Dendritic cell treated with granulocyte-macrophage colony-stimulating factor and Interleukin-4, amounts not matched to agents 40 ng/mL and 50 ng/mL, for 4 days (primary cell): ENCODE results near the gene LRRK1.

ENCODE experiments used
- H3K27ac Mint-ChIP-seq: one replicate; pipeline ENCODE4 v1.8.0; 2022; ENCODE audit warnings: mild to moderate bottlenecking, mixed read lengths
- H3K27me3 Mint-ChIP-seq: one replicate; pipeline ENCODE4 v1.8.0; 2022; ENCODE audit warnings: mild to moderate bottlenecking, mixed read lengths
- H3K36me3 Mint-ChIP-seq: one replicate; pipeline ENCODE4 v1.8.0; 2022; ENCODE audit warnings: low read depth, mixed read lengths
- H3K4me1 Mint-ChIP-seq: one replicate; pipeline ENCODE4 v1.8.0; 2022; ENCODE audit warnings: low read depth, mixed read lengths
- H3K4me3 Mint-ChIP-seq: one replicate; pipeline ENCODE4 v1.8.0; 2022; ENCODE audit warnings: mild to moderate bottlenecking, moderate library complexity, mixed read lengths
- H3K9me3 Mint-ChIP-seq: one replicate; pipeline ENCODE4 v1.8.0; 2022; ENCODE audit warnings: mixed read lengths
- intact Hi-C: fragments of 100-400 bp; cut with micrococcal nuclease; formaldehyde crosslinking; loops from one replicate; pipeline ENCODE4 v1.15.0; 2022

Gene LRRK1, protein sequence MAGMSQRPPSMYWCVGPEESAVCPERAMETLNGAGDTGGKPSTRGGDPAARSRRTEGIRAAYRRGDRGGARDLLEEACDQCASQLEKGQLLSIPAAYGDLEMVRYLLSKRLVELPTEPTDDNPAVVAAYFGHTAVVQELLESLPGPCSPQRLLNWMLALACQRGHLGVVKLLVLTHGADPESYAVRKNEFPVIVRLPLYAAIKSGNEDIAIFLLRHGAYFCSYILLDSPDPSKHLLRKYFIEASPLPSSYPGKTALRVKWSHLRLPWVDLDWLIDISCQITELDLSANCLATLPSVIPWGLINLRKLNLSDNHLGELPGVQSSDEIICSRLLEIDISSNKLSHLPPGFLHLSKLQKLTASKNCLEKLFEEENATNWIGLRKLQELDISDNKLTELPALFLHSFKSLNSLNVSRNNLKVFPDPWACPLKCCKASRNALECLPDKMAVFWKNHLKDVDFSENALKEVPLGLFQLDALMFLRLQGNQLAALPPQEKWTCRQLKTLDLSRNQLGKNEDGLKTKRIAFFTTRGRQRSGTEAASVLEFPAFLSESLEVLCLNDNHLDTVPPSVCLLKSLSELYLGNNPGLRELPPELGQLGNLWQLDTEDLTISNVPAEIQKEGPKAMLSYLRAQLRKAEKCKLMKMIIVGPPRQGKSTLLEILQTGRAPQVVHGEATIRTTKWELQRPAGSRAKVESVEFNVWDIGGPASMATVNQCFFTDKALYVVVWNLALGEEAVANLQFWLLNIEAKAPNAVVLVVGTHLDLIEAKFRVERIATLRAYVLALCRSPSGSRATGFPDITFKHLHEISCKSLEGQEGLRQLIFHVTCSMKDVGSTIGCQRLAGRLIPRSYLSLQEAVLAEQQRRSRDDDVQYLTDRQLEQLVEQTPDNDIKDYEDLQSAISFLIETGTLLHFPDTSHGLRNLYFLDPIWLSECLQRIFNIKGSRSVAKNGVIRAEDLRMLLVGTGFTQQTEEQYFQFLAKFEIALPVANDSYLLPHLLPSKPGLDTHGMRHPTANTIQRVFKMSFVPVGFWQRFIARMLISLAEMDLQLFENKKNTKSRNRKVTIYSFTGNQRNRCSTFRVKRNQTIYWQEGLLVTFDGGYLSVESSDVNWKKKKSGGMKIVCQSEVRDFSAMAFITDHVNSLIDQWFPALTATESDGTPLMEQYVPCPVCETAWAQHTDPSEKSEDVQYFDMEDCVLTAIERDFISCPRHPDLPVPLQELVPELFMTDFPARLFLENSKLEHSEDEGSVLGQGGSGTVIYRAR (N-terminal part only)

DNA sequence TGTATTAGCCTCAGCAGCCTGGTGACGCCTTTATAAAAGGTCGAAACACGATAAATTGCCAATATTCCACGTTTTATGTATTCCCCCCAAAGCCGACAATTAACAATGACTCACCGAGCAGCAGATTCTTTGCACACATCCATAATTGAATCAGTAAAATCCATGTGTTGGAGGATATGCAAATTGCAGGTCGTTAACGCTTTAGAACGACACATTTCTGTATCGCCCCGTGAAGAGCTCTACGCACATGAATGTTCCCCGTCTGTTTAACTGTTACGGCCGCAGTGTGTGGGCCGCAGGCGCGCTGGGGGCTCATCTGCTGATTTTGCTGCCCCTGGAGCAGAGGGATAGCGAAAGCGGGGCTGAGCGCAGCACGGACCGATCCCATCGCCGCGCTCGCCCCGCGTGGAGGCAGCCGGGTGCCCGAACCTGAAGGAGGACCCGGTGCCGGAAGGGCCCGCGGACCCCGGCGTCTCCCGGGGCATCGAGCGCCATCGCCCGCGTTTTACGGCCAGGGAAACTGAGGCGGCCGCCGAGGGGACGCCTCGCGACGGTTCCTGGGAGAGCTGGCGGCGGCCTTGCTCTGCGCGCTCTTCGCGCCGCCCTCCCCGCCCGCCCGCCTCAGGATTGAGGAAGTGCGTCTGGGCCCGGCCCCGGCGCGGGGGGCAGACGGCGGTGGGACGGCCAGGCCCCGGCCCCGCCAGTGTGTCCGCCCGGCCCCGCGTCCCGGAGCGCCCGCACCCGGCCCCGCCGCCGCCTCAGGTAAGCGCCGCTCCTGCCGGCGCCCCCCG lies at the start of gene LRRK1:
TSS of gene LRRK1 (plus strand) at position 668 of the 791 bp plus-strand sequence. CDS start 5,276 bp downstream, outside the sequence.
- no peaks in the 10 kb centered on the region for H3K27me3 Mint-ChIP-seq
- H3K27ac Mint-ChIP-seq, result peak within 1 kb of the TSS; percentile 86
- H3K4me1 Mint-ChIP-seq, result peaks cover 73% of the 10 kb centered on the region
- H3K36me3 Mint-ChIP-seq, result peaks cover 63% of the 10 kb centered on the region
- no peaks in the 10 kb centered on the region for H3K9me3 Mint-ChIP-seq
- H3K4me3 Mint-ChIP-seq, result peak within 1 kb of the TSS; percentile 86
- intact Hi-C loops, result loop anchor here (1.0 to 10.0 kb wide), 3 partner anchors 38 to 336 kb away; partner anchors contain the start of gene CHSY1

DNA sequence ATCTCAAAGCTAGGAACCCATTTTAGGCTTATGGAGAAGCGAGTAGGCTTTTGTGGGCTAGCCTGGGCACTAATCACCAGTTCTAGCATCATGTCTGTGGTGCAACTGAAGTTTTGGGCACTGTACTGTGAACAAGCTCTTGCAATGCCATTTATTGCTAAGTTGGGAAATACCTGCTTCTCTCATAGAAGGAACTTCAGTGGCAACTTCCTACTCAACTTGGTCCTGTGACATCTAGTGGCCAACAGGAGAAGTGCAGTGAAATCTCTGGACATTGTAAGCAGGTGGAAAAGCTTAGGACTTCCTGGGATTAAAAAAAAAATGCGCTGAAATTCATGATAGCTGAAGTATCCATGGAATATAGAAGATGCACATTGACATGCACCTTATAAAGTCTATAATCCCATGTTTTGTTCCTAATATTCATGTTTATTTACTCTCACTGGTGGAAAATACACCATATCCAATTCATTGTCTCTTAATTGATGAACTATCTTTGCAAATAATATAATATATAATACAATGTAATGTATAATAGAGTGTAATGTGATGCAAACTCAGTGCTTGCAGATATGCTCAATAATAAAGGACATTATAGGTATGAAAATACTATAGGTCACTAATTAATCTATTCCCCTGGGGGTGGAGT lies 46.0 kb upstream of the LRRK1 start:
- H3K9me3 Mint-ChIP-seq, result peaks cover 12% of the 10 kb centered on the region
- intact Hi-C loops, result loop anchor here (1.0 kb wide), 1 partner anchor 245 kb away; no protein-coding TSS in a partner anchor
- H3K27me3 Mint-ChIP-seq, result peaks cover 40% of the 10 kb centered on the region
- H3K4me3 Mint-ChIP-seq, result no peak overlapping the region
- H3K27ac Mint-ChIP-seq, result no peak overlapping the region
- peaks cover 5% of the 10 kb centered on the region for H3K4me1 Mint-ChIP-seq
- no peaks in the 10 kb centered on the region for H3K36me3 Mint-ChIP-seq

DNA sequence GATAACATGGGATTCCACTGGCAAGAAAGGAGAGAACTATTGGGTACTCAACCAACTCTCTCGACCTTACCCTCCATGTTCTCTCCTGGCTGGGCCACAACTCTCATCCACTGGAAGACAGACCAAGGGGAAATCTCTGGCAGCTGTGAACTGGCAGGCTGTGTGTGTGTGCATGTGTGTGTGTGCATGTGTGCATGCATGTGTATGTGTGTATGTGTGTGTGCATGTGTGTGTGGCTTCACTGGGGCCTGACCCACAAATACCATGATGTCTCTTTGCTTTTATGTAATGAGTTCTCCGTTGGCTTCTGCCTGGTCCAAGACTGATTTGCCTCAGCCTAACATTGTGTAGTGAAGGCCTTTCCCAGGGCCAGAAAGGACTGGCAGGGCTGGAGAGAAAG lies 43.7 kb upstream of the LRRK1 start:
- H3K9me3 Mint-ChIP-seq, result no peaks in the 10 kb centered on the region

DNA sequence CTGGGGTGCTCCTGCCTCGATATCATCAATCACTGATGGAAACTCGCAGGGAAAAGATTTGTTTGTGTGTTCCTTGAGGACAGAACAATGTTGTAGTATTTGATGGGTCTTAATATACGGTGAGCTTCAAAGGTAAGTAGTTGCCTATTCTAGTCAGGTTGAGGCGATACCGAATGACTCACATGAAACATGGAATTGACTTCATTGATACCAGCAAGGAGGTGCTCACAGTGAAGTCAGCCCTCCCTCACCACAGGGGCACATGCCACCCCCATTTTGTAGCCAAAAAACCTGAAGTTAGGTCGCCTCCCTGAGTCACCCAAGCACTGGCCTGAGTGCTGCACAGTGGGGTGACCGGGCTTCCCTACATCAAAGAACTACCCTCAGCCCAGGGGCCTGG lies 43.2 kb upstream of the LRRK1 start:
- Mint-ChIP-seq H3K9me3 (no peaks in the 10 kb centered on the region), H3K27me3 (peaks cover 57% of the 10 kb centered on the region), H3K36me3 (no peaks in the 10 kb centered on the region), H3K4me3 (no peak overlapping the region), H3K4me1 (peaks cover 7% of the 10 kb centered on the region), H3K27ac (no peak overlapping the region)
- intact Hi-C loops, result no loop called here

More for the DNA sequence above, 43.7 kb upstream of the LRRK1 start:
- intact Hi-C loops, result no loop called here
- H3K36me3 Mint-ChIP-seq, result no peaks in the 10 kb centered on the region
- H3K4me1 Mint-ChIP-seq, result peaks cover 5% of the 10 kb centered on the region
- peaks cover 52% of the 10 kb centered on the region for H3K27me3 Mint-ChIP-seq
- no peak overlapping the region for H3K27ac Mint-ChIP-seq
- H3K4me3 Mint-ChIP-seq, result no peak overlapping the region

DNA sequence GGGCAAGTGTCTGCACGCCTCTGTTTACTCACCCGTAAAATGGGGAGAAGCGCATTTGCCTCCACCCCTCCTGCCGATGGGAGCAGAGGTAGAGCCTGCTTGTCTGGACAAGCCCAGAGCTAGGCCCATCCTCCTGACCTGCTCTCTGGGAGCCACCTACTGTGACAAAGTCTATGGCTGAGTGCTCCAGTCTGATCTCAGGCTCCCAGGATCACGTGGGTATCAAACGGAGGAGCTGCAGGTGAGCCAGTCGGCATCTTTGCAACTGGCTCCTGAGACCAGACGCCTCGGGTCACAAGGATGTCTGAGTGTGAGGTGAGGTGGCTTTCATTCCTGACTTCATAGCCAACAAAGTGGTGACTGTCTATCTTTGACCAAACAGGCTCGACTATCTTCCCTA lies 41.6 kb upstream of the LRRK1 start:
- intact Hi-C loops, result no loop called here
- Mint-ChIP-seq H3K27ac (no peak overlapping the region), H3K27me3 (peaks cover 72% of the 10 kb centered on the region), H3K4me3 (no peak overlapping the region), H3K4me1 (peaks cover 7% of the 10 kb centered on the region), H3K36me3 (no peaks in the 10 kb centered on the region), H3K9me3 (no peaks in the 10 kb centered on the region)

DNA sequence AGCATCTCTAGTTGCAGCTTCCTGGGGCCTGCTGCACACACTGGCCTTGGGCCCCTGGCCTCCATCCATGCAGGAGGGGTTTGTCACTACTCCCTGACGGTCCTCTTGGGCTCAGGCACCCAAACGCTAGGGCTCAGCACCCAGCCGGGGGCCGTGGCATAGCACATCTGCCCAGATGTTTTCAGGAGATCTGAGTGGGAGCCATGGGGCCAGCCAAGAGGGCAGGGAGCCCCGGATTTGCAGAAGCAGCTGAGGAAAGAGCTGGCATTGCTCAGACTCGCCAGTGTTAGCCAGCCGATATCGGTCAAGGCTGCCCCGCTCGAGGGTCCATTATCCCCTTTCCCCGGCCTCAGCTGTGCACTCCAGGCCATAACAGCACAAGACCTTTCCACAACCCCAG lies 41.0 kb upstream of the LRRK1 start:
- Mint-ChIP-seq H3K9me3 (no peaks in the 10 kb centered on the region), H3K4me3 (no peak overlapping the region), H3K27me3 (peaks cover 78% of the 10 kb centered on the region), H3K4me1 (peaks cover 7% of the 10 kb centered on the region), H3K36me3 (no peaks in the 10 kb centered on the region), H3K27ac (no peak overlapping the region)
- intact Hi-C loops, result no loop called here

DNA sequence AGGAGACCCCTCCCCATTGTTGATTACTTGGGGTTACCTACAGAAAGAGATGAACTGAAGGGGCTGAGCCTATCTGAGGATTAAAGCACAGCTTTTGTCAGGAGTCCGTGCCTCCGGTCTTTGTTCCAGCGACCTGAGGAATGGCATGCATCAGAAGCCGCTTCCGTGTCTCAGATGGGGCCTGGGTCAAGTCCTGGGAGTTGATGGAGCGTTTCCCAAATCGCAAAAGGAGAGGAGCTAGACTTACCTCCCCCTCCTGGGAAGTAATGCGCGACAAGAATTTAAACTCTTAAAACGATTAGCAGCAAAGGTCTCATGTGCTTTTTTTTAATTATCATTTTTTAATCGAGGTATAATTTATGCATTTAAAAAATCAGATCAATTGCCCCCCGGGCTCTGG lies 40.5 kb upstream of the LRRK1 start:
- intact Hi-C loops, result no loop called here
- H3K4me3 Mint-ChIP-seq, result peak overlapping the region; percentile 11
- no peak overlapping the region for H3K27ac Mint-ChIP-seq
- H3K4me1 Mint-ChIP-seq, result peaks cover 7% of the 10 kb centered on the region
- peaks cover 83% of the 10 kb centered on the region for H3K27me3 Mint-ChIP-seq
- no peaks in the 10 kb centered on the region for H3K9me3 Mint-ChIP-seq
- no peaks in the 10 kb centered on the region for H3K36me3 Mint-ChIP-seq

DNA sequence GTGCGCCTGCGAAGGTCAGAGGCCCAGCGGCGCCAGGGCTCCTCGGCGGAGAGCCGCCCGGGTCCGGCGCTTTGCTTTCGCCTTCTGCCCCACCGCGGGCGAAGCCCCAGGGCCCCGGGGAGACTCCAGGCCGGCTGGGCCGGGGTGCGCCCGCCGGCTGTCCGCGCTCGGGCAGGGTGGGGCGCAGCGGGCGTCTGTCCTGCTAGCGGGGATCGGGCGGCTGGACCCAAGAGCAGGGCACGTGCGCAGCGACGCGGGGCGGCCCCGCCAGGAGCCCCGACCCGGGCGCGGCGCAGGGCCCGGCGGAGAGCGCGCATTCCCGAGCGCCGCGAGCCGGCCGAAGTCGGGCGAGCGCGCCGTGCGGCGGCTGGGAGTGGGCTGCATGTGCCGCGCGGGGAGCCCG lies 40.1 kb upstream of the LRRK1 start:
- Mint-ChIP-seq H3K4me3 (peak overlapping the region; percentile 11), H3K36me3 (no peaks in the 10 kb centered on the region), H3K9me3 (no peaks in the 10 kb centered on the region), H3K27ac (no peak overlapping the region), H3K27me3 (peaks cover 86% of the 10 kb centered on the region), H3K4me1 (peaks cover 7% of the 10 kb centered on the region)
- intact Hi-C loops, result no loop called here

DNA sequence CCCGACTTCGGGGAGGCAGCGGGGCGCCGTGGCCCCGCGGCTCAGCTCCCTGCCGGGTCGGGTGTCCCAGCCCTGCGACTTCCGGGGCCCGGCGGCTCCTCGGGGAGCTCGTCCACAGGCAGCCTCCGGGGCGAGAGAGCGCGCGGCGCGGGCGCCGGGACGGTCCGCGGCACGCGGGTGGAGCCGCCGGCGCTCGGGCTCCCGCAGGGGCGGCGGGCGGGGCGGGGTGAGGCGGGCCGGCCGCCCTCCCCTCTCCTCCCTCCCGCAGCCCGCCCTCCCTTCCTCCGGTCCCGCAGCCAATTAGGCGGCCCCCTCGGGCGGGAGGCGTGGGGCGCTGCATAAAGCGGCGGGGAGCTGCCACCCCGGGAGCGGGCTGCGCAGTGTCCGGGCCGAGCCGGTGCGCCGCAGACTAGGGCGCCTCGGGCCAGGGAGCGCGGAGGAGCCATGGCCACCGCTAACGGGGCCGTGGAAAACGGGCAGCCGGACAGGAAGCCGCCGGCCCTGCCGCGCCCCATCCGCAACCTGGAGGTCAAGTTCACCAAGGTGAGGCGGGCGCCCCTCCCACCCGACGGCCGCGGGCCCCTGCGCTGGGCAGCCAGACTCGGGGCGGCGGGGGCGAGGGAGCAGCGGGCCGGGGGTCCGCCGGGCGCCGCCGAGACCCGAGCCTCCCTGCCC lies 39.6 kb upstream of the LRRK1 start, which contains the start of gene ALDH1A3:
TSS of gene ALDH1A3 (plus strand) at position 368 of the 675 bp plus-strand sequence. CDS start at position 445, 77 bp downstream.
- Mint-ChIP-seq H3K27me3 (peaks cover 88% of the 10 kb centered on the region), H3K4me3 (peak within 1 kb of the TSS; percentile 11), H3K4me1 (peaks cover 7% of the 10 kb centered on the region), H3K27ac (no peak within 1 kb of the TSS), H3K9me3 (no peaks in the 10 kb centered on the region), H3K36me3 (no peaks in the 10 kb centered on the region)
- intact Hi-C loops, result no loop called here

DNA sequence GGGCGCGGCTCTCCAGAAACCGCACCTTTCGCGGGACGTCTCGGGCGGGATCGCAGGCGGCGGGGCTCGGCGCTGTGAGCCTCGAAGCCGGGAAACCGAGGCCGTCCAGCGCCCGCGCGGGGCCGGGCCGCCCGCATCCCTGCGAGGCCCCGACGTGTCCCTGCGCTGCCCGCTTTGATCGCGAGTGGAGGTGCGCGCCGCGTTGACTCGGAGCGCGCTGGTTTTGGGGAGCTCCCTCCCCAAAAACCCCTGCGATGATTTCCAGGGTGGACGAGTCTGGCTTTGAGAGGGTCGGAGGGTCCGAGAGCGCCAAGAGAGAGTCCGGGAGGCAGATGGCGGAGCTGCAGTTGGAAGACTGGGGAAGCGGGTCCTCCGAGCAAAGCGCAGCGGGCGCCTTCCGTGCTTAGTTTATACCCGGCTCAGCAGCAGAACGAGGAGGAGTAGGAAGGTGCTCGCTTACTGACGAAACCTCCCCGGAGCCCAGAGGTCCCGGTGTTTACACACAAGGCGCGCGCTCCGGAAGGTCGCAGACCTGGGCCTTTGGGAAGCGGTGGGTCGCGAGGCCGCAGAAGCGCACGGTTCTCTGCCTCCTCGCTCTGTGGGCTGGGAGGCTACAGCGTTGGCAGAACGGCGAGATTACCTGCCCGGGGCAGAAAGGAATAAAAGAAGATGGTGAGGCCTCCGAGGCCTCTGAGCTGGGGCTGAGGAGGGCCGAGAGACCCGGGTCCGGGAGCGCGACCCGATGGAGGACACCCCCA lies 38.8 kb upstream of the LRRK1 start:
- Mint-ChIP-seq H3K27ac (no peak overlapping the region), H3K9me3 (no peaks in the 10 kb centered on the region), H3K4me1 (peaks cover 7% of the 10 kb centered on the region), H3K4me3 (no peak overlapping the region), H3K36me3 (no peaks in the 10 kb centered on the region), H3K27me3 (peaks cover 89% of the 10 kb centered on the region)
- intact Hi-C loops, result no loop called here

DNA sequence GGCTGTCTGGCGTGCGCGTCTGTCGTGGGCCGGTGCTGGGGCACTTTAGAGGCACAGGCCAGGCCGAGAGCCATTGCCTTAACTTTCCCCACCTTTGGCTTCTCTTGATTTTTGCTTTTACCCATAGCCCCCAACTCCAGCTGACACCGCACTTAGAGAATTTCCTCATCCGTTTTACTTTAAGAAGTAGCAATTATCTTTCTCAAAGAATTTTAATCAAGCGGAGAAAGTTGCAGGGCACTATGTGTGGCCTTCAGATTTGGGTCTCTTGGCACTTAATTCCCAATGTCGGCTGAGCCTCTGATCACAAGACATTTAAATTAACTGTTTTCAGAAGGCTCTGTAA lies 38.3 kb upstream of the LRRK1 start:
- Mint-ChIP-seq H3K27ac (no peak overlapping the region), H3K27me3 (peaks cover 86% of the 10 kb centered on the region), H3K9me3 (no peaks in the 10 kb centered on the region), H3K4me1 (peaks cover 7% of the 10 kb centered on the region), H3K36me3 (no peaks in the 10 kb centered on the region), H3K4me3 (no peak overlapping the region)
- intact Hi-C loops, result no loop called here
